DMS114 treated with DMSO at 0.1 percent for 48 hours (cell line): Measurements from ENCODE around the gene RNF145.
A peak's percentile ranks its signal among the peaks of the same experiment; 100 is the strongest.
"Not testable (repeated sequence)": the region's sequence is repeated elsewhere in the genome, so short reads cannot be mapped to it uniquely, and the experiment has no call there.

Experiments
- DNase-seq: peaks from one replicate; lab custom pipeline; 2025; ENCODE audit not compliant: unreplicated experiment; lab: John Stamatoyannopoulos, UW

RNF145 gene, protein sequence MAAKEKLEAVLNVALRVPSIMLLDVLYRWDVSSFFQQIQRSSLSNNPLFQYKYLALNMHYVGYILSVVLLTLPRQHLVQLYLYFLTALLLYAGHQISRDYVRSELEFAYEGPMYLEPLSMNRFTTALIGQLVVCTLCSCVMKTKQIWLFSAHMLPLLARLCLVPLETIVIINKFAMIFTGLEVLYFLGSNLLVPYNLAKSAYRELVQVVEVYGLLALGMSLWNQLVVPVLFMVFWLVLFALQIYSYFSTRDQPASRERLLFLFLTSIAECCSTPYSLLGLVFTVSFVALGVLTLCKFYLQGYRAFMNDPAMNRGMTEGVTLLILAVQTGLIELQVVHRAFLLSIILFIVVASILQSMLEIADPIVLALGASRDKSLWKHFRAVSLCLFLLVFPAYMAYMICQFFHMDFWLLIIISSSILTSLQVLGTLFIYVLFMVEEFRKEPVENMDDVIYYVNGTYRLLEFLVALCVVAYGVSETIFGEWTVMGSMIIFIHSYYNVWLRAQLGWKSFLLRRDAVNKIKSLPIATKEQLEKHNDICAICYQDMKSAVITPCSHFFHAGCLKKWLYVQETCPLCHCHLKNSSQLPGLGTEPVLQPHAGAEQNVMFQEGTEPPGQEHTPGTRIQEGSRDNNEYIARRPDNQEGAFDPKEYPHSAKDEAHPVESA

DNA sequence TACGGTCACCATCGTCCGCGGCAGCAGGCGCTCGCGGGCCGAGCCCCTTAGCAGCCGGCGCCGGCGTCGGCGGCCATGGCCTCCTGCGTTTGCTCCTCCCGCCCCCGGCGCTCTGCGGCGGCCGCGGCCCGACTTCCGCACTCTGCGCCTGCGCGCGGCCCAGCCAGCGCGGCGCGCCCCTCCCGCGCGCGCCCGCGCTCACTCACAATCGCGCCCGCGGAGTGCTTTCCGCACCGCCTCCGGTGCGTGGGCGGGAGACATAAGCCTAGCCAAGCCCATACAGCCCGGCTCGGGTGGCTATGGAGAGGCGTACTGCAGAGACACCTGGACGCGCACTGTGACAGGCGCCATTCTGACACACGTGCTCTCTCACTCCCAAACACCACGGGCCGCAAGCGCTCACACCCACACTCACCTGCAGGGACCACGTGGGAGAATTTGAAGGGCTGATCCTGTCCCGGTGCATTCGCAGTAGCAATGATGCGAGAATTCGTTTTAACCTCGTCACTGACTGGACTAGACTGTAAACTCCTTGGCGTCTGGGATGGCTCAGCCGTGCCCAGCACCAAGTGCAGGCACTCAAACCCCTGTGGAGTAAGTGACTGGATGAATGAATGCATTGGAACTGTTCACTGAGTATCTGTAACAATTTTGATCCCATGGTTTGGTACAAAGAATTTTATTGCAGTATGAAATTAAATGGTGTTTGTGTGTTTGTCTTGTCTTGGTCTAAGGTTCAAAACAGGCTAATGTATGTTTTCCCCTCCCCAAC lies at the start of gene RNF145:
Gene RNF145, minus strand, starts transcription at position 116 of the 772 bp plus-strand sequence. CDS start 5,936 bp downstream, outside the sequence.
- peak; percentile 32 for DNase-seq

DNA sequence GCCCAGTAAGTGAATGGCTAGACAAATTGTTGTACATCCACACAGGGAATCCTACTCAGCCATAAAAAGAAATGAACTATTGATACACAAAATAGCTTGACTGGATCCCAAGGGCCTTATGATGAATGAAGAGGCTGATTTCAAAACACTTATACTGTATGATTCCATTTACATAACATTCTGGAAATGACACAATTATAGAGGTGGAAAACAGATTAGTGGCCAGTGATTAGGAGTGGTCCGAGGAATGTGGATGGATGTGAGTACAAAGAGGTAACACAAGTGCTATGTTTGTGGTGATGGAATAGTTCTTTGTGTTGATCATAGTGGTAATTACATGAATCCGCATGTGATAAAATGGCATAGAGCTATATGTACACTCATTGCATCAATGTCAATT lies 49.0 kb upstream of the RNF145 start:
- DNase-seq, result no peak

DNA sequence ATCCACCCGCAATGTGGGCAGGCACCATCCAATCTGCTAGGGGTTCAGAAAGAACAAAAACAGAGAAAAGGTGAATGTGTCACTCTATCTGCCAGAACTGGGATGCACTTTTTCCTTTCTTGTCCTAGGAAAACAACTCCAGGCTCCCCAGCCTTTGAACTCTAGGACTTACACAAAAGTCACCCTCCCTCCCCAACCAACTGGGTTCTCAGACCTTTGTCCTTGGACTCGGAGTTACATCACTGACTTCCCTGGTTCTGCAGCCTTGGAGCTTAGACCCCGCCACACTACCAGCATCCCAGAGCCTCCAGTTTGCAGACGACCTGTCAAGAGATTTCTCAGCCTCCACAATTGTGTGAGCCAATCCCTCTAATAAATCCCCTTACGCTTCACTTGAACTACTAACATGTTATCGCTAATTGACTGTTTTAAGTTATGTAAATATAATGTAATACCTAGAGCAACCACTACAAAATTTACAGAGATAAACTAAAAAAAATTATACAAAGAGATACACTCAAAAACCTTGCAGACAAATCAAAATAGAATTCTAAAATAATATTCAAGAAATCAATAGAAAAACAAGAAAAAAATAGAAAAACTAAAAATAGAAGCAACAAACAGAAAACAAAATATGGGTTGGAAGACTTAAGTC lies 48.4 kb upstream of the RNF145 start:
- no peak for DNase-seq

DNA sequence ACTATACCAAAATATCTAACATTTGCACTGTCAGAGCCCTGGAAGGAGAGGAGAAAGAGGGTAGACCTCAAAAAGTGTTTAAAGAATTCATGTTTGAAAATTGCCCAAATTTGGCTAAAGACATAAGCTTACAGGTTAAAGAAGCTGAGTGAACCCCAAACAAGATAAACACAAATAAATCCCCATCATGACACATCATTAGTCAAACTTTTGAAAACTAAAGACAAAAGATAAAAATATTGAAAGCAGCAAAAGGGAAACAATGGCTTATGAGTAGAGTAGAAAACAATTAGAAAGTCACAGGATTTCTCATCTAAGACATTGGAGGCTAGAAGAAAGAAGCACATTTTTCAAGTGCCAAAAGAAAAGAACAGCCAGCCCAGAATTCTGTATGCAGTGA lies 47.7 kb upstream of the RNF145 start:
- no peak for DNase-seq

DNA sequence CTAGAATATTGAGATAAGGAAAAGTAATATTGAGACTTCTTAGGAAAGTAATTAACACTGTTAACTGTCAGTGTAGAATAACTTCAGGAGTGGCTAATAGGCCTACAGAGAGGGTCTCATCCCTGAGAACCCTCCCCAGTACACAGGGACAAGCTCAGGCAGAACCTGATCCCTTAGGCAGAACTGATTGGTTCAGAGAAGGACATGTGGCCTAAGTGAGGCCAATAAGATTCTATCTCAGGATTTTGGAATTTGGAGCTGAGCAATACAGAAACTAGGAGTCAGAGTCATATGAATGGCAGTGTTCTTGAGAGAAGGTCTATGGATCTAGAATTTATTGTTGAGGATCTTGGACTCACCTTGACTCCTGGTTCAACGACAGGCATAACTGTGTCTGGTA lies 42.8 kb upstream of the RNF145 start:
- no peak for DNase-seq

DNA sequence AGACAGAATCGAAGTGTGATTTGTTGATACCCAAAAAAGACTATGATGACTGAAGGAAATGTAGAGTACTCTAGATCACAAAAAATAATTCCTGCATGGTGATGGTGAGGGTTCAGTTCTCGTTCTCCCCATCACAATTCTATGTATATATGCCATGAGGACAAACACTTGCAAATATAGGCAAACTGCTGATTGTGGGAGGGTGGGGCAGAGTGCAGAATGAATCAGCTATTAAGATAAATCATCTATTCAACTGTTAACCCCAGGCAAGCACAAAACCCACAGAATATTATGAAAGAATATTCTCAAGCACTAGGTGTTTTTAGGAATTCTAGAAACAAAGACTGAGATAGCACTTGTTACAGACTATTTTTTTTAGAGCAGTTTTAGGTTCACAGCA lies 39.8 kb upstream of the RNF145 start:
- no peak for DNase-seq

DNA sequence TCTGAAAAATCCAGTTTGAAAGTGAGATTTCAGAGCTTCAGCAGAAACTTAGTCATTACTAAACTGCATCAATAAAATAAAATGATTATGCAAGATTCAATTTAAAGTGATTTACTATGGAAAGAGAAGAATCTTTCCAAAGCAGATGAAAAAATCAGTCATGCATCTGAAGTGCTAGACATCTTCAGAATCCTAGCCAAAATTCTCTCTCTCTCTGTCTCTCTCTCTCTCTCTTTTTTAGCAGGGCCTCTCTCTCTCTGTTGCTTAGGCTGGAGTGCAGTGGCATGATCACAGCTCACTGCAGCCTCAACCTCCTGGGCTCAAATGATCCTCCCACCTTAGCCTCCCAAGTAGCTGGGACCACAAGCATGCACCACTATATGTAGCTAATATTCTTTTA lies 35.5 kb upstream of the RNF145 start:
- DNase-seq, result no peak

DNA sequence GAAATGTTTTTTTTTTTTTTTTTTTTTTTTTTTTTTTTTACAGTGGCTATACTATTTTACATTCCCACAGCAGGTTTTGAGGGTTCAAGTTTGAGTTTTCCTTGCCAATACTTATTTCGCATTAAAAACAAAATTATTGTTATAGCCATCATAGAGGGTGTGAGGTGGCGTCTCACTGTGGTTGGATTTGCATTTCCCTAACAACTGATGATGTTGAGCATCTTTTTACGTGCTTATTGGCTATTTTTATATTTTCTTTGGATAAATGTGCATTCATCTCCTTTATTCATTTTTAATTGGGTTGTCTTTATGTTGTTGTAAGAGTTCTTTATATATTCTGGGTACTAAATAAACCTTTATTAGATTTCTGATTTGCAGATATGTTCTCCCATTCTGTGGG lies 34.8 kb upstream of the RNF145 start:
- DNase-seq, result no peak

DNA sequence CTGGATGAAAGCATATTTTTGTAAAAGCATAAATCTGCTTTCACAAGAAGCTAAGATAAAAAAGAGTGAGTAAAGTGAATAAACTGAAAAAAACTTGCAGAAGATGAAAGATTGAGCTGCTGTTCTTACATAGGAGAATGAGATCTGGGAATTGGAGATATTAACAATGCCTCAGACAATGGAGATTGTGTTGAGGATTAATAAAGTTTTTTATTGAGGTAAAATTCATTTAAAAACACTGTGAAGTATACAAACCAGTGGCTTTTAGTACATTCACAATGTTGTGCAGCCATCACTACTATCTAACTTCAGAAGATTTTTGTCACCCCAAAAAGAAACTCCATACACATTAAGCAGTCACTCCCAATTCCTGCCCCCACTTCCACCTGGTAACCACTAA lies 34.0 kb upstream of the RNF145 start:
- no peak for DNase-seq

DNA sequence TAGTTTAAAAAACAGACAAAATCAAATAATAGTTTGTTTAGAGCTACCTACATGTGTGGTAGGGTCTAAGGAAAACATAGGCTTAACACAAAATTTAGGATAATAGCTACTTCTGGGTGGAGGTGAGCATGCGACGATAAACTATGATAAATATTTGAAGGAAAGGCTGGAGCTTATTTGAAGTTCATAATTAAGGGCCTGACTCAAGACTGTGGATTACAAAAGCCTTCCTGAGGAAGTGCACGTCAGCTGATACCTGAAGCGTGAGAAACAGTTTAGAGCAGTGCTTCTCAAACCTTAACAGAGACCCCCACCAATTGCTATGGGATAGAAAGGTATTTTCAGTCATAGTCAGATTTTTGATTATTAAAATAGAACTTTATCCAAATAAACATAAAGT lies 33.3 kb upstream of the RNF145 start:
- no peak for DNase-seq

DNA sequence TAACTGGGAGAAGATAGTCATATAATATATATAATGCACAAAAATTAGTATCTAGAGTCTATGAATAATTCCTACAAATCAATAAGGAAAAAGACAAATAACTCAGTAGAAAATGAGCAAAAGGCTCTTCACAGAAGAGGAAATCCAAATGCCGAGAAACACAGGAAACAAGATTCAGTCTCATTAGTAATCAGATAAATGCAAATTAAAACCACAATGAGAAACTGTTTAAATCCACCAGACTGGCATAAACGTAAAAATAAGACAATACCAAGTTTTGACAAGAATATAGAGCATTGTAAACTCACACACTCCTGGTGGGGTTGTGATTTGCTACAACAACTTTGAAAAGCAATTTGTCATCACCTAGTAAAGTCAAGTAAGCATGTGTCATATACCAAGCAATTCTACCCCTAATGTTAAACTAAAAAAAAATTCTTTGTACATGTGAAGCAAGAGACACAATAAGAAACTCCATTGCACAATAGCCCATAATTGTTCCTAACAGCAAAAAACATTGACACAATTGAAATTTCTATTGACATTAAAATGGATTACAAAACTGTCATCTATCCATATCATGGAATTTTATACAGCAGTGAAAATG lies 32.7 kb upstream of the RNF145 start:
- DNase-seq, result no peak

DNA sequence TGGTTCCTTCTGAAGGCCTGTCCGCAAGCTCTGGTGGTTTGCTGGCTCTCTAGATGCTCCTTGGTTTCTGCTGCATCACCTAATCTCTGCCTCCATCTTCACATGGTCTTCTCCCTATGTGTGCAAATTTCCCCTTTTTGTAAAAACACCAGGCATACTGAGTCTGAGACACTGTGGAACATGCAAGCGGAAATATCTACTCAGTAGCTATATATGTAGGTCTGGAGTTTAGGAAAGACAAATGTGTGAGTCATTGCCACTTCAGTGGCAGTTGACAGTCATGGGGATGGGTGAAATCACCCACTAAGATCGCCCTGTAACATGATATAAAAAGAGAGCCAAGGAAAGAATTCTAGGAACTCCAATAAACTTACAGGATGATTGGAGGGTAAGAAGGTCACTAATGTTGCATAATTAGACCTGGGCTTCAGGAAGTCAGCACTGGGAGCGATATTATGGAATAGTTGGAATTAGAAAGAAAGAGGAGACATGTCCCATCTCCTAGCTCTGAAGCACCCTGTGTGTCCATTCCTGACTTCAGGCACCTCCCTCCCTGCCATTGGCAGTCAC lies 31.0 kb upstream of the RNF145 start:
- no peak for DNase-seq

DNA sequence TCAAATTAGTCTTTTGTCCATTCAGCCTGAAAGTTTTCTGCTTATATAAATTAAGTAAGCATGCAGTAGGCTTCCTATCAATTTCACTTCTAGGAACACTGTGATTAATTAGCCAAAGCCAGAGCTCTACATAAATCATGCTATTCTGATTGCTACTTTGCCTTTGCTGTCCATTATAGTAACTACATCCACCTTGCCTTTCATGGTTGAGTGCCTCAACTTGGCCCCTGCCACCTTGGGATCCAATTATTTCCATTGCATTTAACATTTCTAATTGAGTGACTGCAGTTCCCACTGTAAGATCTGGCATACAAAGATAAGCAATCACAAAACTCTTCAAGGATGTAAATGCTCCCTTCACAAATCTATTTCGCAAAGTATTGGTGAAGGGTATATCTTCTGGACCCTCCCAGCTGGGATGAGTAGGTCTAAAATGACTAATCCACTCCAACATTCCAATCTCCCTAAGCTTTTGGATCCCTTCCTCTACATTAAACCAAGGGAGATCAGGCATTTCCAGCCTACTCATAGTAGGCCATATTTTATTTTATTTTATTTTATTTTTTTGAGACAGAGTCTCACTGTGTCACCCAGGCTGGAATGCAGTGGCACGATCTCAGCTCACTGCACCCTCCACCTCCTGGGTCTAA lies 26.6 kb upstream of the RNF145 start:
- DNase-seq, result not testable (repeated sequence)

DNA sequence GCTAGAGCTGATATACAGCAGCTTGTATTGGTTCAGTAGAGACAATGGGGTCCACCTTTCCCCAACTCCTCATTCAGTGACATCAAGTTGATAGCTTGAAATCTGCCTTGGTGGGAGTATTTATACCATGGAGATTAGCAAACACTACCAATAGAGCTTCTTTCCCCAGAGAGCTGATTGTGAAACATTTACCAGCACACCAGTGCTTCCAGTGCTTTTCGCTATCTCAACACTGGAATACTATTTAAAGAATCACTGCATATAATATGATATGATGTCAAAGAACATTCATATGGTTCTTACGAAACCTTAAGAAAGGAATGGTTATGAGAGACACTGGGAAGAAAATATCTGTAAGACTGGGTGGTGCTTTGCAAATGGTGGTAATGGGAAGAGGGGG lies 21.8 kb upstream of the RNF145 start:
- no peak for DNase-seq

DNA sequence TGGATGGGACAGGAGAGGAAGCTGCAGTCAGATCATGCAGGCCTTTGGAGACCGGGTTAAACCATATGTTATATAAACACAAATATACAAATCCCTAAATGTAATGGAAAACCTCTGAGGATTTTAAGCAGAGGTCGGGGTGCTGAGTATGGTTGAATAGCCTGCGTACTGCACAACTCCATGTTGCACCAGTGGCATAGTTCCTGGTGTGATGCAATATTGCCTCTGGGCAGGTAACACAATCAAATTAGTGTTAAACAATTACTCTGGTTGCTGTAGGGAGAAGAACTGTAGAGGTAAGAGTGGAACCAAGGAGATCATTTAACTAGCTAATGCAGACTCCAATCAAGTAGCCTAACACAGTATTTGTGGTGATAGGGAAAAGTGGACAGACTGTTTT lies 21.3 kb upstream of the RNF145 start:
- DNase-seq, result no peak

DNA sequence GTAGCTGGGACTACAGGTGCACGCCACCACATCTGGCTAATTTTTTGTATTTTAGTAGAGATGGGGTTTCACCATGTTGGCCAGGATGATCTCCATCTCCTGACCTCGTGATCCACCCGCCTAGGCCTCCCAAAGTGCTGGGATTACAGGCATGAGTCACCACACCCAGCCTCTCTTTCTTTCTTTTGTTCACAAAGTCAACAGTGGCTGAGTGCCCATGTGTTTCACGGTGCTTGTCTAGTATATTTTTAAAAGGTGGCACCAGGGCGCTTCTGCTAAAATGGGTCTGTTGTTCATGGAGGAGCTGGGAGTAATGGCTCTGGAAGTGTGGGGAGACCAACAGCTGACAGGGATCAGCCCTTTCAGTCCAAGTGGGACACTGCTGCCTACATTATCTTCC lies 18.7 kb upstream of the RNF145 start:
- not testable (repeated sequence) for DNase-seq

DNA sequence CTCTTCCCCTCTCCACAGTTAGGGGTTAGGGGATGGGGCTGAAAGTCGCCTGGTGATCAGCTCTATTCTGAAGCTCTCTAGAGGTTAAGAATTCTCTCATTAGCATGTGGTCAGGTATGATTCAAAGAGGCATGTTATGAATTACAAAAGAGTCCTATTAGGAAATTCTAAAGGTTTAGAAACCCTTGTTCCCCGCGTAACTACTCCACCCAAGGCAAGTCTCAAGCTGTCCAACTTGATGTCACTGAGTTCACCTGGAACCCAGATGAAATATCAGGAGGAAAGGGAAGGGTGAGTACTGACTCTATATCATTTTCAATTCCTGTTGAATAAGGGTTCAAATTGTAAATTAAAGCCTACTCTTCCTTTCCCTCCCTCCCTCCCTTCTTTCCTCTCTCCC lies 18.1 kb upstream of the RNF145 start:
- no peak for DNase-seq

DNA sequence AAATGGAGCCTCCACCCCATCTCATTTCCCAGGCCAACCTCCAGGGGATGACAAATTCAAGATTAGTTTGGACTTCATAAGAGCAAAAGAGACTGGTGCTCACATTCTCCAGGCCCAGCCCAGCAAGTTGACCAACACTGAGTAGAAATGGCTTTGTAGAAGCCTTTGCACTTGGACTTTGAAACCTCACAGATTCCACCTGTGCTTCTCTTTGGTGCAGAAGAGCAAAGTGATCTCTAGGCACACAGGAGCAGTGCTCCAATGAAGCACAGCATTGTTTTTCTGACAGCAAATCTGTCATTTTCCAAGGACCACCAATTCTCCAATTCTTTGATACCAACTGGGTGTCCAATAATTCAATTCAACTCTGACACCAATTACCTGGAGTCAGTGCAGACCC lies 17.1 kb upstream of the RNF145 start:
- no peak for DNase-seq

DNA sequence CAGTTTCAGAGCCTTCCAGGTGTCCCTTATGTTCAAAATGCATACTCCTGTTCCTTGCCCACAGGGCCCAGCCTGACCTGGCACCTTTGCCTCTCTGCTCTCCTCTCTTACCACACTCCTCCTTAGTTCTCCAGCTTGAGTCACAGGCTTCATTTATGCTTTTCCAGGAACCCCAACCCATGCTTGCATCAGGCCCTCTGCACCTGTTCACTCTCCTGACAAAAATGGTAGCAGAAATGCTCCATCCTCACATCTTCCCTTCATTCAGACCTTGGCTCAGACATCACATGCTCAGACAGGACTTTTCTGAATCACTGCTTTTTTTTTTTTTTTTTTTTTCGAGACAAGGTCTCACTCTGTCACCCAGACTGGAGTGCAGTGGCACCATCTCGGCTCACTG lies 15.1 kb upstream of the RNF145 start:
- DNase-seq, result no peak

DNA sequence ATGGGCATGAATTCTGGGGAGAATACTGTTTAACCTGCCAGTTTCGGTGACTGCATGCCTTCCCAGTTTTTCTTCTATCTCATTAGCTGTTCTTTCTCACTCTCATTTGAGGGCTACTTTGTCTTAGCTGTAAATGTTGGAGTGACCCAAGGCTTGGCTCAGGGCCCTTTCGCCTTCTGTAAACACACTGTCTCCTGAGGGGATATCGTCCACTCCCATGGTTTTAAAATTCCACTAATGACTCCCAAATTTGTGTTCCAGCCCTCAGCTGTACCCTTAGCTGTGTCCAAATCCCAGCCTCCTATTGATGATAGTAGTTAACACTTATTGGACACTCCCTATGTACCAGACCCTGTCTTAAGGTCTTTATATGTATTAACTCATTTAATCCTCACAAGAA lies 14.1 kb upstream of the RNF145 start:
- no peak for DNase-seq
